Thymus (tissue), 11 donors: ENCODE results near the gene YPEL4. TPM values are rescaled to one million over a fixed set of nuclear protein-coding genes. Genes with fewer than 3 reads are reported as not detected.

ENCODE experiments used
- DNase-seq, 9 donors: peaks; one replicate each; pipeline ENCODE4 v3.0.0-alpha.2; 2013; ENCODE audit warnings: low spot score in 9 of 9, low read depth in 6 of 9, missing footprints in 1 of 9
- H3K27ac ChIP-seq, 2 donors: one replicate each; pipeline ENCODE4 v1.5.1; 2013; ENCODE audit warnings: control low read depth in 1 of 2, low read depth in 1 of 2, low read length in 1 of 2, mild to moderate bottlenecking in 1 of 2, moderate library complexity in 1 of 2
- H3K27me3 ChIP-seq, 2 donors: one replicate each; pipeline ENCODE4 v1.5.1; 2013; ENCODE audit warnings: low read length in 1 of 2; ENCODE audit not compliant: control insufficient read depth in 2 of 2, insufficient read depth in 1 of 2
- H3K36me3 ChIP-seq, 2 donors: one replicate each; pipeline ENCODE4 v1.5.1; 2013; ENCODE audit warnings: low read length in 1 of 2, mild to moderate bottlenecking in 1 of 2, moderate library complexity in 1 of 2; ENCODE audit not compliant: control insufficient read depth in 2 of 2, insufficient read depth in 2 of 2
- H3K4me1 ChIP-seq, 2 donors: one replicate each; pipeline ENCODE4 v1.5.1; 2013; ENCODE audit warnings: low read length in 2 of 2; ENCODE audit not compliant: control insufficient read depth in 2 of 2, insufficient read depth in 2 of 2
- H3K4me3 ChIP-seq, 2 donors: one replicate each; pipeline ENCODE4 v1.5.1; 2013; ENCODE audit warnings: low read length in 2 of 2, control low read depth in 1 of 2, mild to moderate bottlenecking in 1 of 2
- H3K9me3 ChIP-seq, 2 donors: one replicate each; pipeline ENCODE4 v1.5.1; 2013; ENCODE audit warnings: low read length in 1 of 2, mild to moderate bottlenecking in 1 of 2; ENCODE audit not compliant: control insufficient read depth in 2 of 2, insufficient read depth in 1 of 2
- WGBS: extraction: QIAGEN DNeasy Blood & Tissue Kit; methylation state at CpG from one replicate; pipeline ENCODE4 v1.1.7; 2013; 5-methylcytosine and 5-hydroxymethylcytosine counted together
- polyA plus RNA-seq: library from polyadenylated mRNA; stranded (reverse); fragments of 200-250 nt; gene quantifications from one replicate; pipeline ENCODE4 v1.2.3, GENCODE V29; 2013
- total RNA-seq: library from RNA; stranded (reverse); fragments of 120-200 nt; gene quantifications from one replicate; pipeline ENCODE4 v1.2.4, GENCODE V29; 2013
- donor health status: healthy.

YPEL4 gene
- total and polyA plus RNA-seq, 2 donors: 0.94 to 5.9 TPM

DNA sequence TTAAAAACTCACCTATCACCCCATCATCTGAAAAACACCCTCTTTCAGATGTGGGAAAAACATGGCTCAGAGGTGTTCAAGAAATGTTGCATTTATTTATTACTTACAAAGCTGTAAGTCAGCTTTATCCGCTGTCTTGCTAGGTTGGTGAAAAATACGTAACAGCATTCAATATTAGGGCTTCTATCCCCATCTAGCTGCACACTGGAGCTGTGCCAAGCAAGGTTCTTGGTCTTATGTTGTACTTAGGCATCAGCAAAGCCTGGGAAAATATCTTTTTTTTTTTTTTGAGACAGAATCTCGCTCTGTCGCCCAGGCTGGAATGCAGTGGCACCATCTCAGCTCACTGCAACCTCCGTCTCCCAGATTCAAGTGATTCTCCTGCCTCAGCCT lies 44.7 kb downstream of the YPEL4 start:
- WGBS: 94% methylated on average over 5 of the region's 5 CpGs
- Histone ChIP-seq H3K27ac (no peak overlapping the region), H3K4me3 (no peak overlapping the region), H3K27me3 (no peaks in the 10 kb centered on the region), H3K4me1 (peaks cover 5 to 11% of the 10 kb centered on the region in 2 donors), H3K36me3 (no peaks in the 10 kb centered on the region), H3K9me3 (no peaks in the 10 kb centered on the region)
- DNase-seq: peak in 1 of 9 donors; percentile 44

DNA sequence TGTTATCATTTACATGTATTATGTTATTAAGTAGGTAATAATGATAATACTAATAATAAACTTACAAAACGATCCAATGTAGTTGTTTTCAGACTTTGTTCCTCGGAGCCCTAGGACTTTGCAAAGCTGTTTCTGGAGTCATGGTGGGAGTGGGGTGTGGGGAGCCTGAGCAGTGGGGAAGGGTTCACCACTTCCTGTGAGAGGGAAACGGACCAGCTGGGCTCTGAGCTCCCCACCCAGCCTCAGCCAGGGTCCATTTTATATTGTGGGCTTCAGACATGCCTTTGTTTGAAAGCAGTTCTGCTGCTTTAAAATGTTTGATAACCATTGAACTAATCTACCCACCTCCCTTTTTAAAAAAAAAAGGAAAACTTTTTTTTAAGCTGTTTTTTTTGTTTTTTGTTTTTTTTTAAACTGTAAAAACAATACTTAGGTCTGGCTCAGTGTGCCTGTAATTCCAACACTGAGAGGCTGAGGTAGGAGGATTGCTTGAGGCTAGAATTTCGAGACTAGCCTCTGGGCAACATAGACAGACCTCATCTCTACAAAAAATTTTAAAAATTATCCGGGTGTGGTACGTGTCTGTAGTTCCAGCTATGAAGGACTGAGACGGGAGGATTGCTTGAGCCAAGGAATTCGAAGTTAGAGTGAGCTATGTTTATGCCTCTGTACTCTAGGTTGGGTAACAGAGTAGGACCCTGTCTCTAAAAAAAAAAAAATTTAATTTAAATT lies 45.2 kb downstream of the YPEL4 start:
- H3K27ac ChIP-seq: peak overlapping the region in 1 of 2 donors; percentile 0
- H3K9me3 ChIP-seq: no peaks in the 10 kb centered on the region
- peaks cover 5 to 11% of the 10 kb centered on the region in 2 donors for H3K4me1 ChIP-seq
- H3K4me3 ChIP-seq: no peak overlapping the region
- no peaks in the 10 kb centered on the region for H3K27me3 ChIP-seq
- no peaks in the 10 kb centered on the region for H3K36me3 ChIP-seq
- 56% methylated on average over 8 of the region's 8 CpGs for WGBS
- DNase-seq: peak in 5 of 9 donors; percentile 14 to 63 (median 27)

DNA sequence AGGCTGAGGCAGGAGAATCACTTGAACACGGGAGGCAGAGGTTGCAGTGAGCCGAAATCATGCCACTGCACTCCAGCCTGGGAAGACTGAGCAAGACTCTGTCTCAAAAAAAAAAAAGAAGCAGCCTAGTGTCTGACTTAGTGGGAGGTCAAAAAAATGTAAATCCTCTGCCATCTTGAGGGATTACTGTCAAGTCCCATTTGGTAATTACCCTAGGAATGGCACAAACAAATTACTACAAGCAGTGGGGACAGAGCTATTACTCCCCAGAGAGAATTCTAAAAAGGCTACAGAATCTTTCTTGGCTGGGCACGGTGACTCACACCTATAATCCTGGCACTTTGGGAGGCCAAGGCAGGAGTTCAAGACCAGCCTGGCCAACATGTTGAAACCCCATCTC lies 48.4 kb downstream of the YPEL4 start:
- Histone ChIP-seq H3K27ac (no peak overlapping the region), H3K36me3 (no peaks in the 10 kb centered on the region), H3K4me3 (no peak overlapping the region), H3K9me3 (no peaks in the 10 kb centered on the region), H3K4me1 (peaks cover 5 to 20% of the 10 kb centered on the region in 2 donors), H3K27me3 (peaks cover 0 to 8% of the 10 kb centered on the region in 2 donors)
- DNase-seq: no peak
- 95% methylated on average over 3 of the region's 3 CpGs for WGBS

DNA sequence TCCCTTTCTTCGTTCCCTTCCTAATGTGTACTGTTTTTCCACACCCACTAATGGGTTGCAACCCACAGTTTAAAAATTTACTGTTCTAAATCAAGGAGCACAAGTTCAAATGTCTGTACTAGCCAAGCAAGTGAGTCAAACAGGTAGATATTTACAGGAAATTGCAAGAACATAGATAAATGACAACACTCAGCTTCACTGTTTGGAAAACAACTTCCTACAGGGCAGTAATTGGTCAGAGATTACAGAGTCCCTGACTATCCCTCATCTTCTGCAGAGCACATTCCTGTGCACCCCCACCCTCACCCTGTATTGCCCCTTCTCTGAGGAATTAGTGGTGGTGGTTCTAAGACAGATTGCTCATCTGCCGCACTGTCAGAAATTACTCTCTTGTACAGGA lies 50.3 kb downstream of the YPEL4 start:
- Histone ChIP-seq H3K27me3 (peaks cover 0 to 8% of the 10 kb centered on the region in 2 donors), H3K9me3 (no peaks in the 10 kb centered on the region), H3K4me3 (no peak overlapping the region), H3K27ac (no peak overlapping the region), H3K36me3 (no peaks in the 10 kb centered on the region), H3K4me1 (peaks cover 2 to 16% of the 10 kb centered on the region in 2 donors)
- no peak for DNase-seq
- 68% methylated on average over 2 of the region's 2 CpGs for WGBS

DNA sequence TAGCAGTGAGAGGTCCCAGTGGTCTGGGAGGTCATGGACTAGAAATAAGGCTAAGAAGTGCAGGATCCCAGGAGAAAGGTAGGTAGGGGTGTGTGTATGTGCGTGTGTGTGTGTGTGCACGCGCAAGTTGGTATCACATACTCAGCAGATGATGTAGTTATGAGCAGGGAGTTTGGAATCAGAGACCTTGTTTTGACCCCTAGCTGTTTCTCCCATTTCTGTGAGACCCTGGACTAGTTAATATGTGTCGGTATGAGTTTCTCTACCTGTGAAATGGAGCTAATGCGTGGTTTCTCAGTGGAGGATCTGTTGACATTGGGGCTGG lies 50.9 kb downstream of the YPEL4 start:
- WGBS: 82% methylated on average over 5 of the region's 5 CpGs

DNA sequence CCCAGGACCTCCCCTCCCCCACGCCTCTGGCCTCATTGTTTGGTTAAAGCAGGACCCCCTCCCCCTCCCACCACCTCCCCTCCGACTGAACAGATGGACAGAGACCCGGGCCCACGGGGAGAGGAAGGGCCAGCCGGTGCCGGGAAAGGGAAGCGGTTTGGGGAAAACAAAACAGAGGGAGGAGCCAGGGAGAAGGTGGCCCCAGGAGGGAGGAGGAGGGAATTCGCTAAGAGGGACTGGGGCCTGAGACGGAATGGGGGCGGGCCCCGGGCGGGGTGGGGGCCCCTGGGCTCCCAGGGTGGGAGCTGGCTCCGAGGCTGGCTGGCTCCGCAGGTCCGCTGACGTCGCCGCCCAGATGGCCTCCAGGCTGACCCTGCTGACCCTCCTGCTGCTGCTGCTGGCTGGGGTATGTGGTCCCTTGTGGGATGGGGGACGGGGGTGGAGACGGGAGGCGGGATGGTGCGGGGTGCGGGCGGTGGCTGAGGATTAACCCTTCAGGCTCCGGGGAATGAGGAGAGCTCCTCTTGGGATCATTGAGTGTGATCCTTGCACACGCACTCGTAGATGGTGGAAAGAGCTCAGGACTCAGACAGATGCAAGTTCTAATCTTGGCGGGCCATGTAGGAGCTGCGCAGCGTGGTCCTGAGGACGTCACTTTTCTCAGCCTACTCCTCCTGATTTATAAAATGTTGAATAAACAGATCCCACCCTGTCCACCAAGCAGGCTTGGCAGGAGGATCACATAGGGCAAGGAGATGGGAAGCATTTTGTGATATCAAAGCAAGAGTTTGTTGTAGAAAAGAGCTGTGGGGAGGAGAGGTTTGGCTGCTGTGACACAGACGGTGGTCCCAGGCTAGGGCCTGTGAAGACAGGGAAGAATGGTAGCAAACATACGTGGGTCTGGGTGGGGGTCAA lies 51.5 kb downstream of the YPEL4 start:
- no peaks in the 10 kb centered on the region for H3K36me3 ChIP-seq
- H3K4me3 ChIP-seq: peak overlapping the region; percentile 22 to 40
- no peak for DNase-seq
- no peaks in the 10 kb centered on the region for H3K9me3 ChIP-seq
- 10% methylated on average over 33 of the region's 33 CpGs for WGBS
- peaks cover 0 to 9% of the 10 kb centered on the region in 2 donors for H3K4me1 ChIP-seq
- peak overlapping the region; percentile 47 to 67 for H3K27ac ChIP-seq
- peaks cover 0 to 8% of the 10 kb centered on the region in 2 donors for H3K27me3 ChIP-seq

More for the DNA sequence above, 50.9 kb downstream of the YPEL4 start:
- Histone ChIP-seq H3K36me3 (no peaks in the 10 kb centered on the region), H3K4me1 (peaks cover 0 to 10% of the 10 kb centered on the region in 2 donors), H3K27me3 (peaks cover 0 to 8% of the 10 kb centered on the region in 2 donors), H3K4me3 (no peak overlapping the region), H3K27ac (no peak overlapping the region), H3K9me3 (no peaks in the 10 kb centered on the region)
- DNase-seq: no peak

DNA sequence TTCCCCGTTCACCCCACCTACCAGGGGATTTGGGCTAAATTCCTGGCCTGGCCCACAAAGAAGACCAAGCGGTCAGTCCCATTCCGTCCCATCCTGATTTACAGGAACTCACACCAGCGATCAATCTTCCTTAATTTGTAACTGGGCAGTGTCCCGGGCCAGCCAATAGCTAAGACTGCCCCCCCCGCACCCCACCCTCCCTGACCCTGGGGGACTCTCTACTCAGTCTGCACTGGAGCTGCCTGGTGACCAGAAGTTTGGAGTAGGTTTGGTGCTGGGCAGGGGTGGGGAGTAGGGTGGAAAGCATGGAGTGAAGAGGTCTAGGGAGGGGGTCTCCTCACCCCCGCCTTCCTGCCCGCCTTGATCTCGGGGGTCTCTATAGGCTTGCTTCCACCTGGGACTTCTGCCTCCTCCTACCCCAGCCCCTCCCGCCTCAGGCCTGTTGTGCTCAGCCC lies 52.2 kb downstream of the YPEL4 start, which contains the start of gene SERPING1:
Gene SERPING1 (plus strand): TSS at position 225 of the 455 bp plus-strand sequence. CDS start 586 bp downstream, outside the sequence.
- 76% methylated on average over 10 of the region's 10 CpGs for WGBS

DNA sequence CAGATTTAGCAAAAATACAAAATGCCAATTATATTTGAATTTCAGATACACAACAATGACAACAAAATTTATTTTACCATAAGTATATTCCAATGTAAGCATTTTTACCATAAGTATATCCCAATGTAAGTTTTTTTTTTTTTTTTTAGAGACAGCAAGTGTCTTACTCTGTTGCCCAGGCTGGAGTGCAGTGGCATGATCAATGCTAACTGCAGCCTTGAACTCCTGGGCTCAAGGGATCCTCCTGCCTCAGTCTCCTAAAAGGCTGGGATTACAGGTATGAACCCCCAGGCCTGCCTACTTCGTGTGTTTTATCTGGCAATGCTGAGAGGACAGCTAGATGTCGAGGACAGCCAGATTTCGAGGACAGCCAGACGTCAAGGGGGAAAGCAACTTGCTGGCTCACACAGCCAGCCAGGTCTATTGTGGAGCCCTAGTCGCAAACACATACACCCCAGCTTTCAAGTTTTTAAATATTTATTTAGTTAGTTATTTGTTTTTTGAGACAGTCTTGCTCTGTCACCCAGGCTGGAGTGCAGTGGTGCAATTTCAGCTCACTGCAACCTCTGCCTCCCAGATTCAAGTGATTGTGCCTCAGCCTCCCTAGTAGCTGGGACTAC lies 53.3 kb downstream of the YPEL4 start:
- H3K4me3 ChIP-seq: no peak overlapping the region
- 96% methylated on average over 5 of the region's 5 CpGs for WGBS
- H3K27me3 ChIP-seq: peaks cover 0 to 8% of the 10 kb centered on the region in 2 donors
- H3K4me1 ChIP-seq: peaks cover 0 to 9% of the 10 kb centered on the region in 2 donors
- H3K36me3 ChIP-seq: no peaks in the 10 kb centered on the region
- H3K9me3 ChIP-seq: no peaks in the 10 kb centered on the region
- H3K27ac ChIP-seq: no peak overlapping the region
- no peak for DNase-seq

More for the DNA sequence above, 52.2 kb downstream of the YPEL4 start, which contains the start of gene SERPING1:
- Histone ChIP-seq H3K4me1 (peaks cover 0 to 9% of the 10 kb centered on the region in 2 donors), H3K27me3 (peaks cover 0 to 8% of the 10 kb centered on the region in 2 donors), H3K4me3 (peak within 1 kb of the TSS; percentile 22 to 40), H3K27ac (peak within 1 kb of the TSS; percentile 47 to 67), H3K36me3 (no peaks in the 10 kb centered on the region), H3K9me3 (no peaks in the 10 kb centered on the region)
- DNase-seq: no peak
